ENCODE data around the gene FRMPD3.
"Not testable (repeated sequence)": the region's sequence is repeated elsewhere in the genome, so short reads cannot be mapped to it uniquely, and the experiment has no call there.

The FRMPD3 gene

GRCh38 chrX:107448998-107449835 lies at the start of gene FRMPD3:
TSS of gene FRMPD3 (plus strand) at chrX:107449652. CDS start at chrX:107526589, 76,937 bp downstream.
- no peak for DNase-seq (ENCODE audit: low read depth)

DNA sequence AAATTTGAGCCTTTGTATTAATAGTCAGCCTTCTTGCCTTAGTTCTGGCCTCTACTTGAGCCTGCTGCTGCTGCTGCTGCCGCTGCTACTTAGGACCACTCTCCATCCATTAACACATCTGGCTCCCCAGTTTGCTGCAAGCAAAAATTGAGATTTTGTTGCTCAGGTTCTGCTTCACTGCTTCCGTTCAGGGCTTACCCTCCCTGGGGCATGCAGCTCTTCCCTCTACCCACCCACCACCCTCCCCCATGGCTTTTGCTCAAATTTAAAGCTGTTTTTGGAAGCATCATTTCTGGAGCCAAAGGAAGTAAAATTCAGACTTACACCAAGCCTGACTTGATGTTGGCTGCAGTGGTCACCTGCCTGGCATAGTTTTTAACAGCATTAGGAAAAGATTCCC lies 28.9 kb upstream of the FRMPD3 start:
- DNase-seq (ENCODE audit: low read depth), result no peak

DNA sequence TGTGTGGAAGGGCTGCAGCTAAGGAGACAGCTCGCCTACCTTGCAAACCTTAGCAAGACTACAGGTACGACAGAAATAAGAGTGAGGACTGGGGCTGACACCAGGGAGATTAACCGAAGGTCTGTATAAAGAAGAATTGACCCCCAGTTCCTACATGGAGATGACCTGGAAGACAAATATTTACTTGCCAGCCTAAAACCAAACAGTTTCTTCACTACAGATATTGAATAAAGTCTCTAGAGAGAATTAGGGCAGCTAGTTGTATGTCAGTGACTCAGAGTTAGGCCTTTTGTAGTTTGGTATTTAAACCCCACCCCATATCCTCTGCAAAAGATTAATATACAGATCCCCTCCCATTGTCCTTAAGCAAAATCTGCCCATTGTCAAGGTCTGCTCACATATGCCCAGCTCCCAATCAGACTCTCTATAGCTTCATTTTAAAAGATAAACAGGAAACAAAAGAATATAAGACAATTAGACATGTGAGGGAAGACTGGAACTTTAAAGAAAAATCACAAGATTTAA lies 28.1 kb upstream of the FRMPD3 start:
- DNase-seq (ENCODE audit: low read depth), result no peak

- no peak for DNase-seq (ENCODE audit: low read depth)
These were observed 20.4 kb upstream of the FRMPD3 start for GRCh38 chrX:107429090-107429489.

- DNase-seq (ENCODE audit: low read depth), result no peak
These were observed 9.3 kb upstream of the FRMPD3 start for GRCh38 chrX:107440187-107440586.

- DNase-seq (ENCODE audit: low read depth), result no peak
These were observed 8.8 kb upstream of the FRMPD3 start for GRCh38 chrX:107440692-107441091.

GRCh38 chrX:107442914-107443527 lies 6.4 kb upstream of the FRMPD3 start:
- no peak for DNase-seq (ENCODE audit: low read depth)

DNA sequence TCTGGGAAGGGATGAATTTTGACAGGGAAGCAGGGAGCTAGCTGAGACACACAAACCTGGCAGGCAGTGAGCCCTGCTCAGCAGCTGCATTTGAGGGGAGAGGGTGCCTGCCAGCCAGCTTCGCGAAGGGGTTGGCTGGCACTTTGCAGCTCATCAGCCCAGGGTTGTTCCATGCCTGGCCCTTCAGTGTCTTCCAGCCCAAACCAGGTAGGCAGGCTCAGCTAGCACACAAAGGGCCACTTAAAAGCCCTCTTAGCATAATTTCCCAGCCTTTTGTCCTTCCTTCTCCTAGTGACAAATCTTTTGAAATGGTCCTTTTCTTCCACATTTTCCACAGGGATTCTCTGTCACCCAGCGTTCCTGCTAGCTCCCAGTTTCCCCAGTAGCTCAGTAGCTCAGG lies 4.3 kb upstream of the FRMPD3 start:
- DNase-seq (ENCODE audit: low read depth), result no peak

GRCh38 chrX:107445631-107446030 lies 3.8 kb upstream of the FRMPD3 start:
- DNase-seq (ENCODE audit: low read depth), result no peak

- DNase-seq (ENCODE audit: low read depth), result no peak
These were observed 1.8 kb upstream of the FRMPD3 start for GRCh38 chrX:107447642-107448041.

GRCh38 chrX:107448625-107448997 lies 841 bp upstream of the FRMPD3 start:
- no peak for DNase-seq (ENCODE audit: low read depth)

DNA sequence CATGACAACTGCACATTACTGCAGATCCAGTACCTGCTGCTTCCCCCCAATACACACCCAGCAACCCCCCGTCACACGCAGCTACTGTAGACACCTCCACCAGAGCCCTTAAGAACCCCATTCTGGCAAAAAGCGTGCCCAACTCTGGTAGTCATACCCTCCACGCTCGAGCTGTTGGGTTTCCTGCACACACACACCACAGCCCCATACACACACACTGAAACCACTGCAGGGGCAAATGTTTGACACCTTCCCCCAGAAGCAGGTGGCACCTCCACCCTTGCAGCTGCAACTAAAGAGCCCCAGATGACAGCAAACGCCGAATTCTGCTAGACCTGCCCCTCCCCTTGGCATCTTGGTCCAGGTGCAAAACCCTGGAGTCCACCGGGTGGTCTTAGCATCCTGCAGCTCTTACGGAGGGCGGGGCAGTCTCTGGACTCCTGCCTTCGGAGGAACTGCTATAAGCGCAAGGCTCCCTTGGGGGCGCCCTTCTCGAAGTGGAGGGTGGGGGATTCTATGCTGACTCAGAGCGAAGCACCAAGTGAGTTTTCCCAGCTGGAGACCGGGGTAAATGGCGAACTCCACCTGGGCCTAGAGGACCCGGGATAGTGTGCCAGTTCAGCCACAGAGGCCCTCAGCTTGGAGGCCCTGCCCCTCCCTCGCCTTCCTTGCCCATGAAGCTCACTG lies 1.5 kb downstream of the FRMPD3 start:
- no peak for DNase-seq (ENCODE audit: low read depth)

- DNase-seq (ENCODE audit: low read depth), result no peak
These were observed 2.3 kb downstream of the FRMPD3 start for GRCh38 chrX:107451731-107452130.

- DNase-seq (ENCODE audit: low read depth), result no peak
These were observed 3.1 kb downstream of the FRMPD3 start for GRCh38 chrX:107452581-107452980.

- no peak for DNase-seq (ENCODE audit: low read depth)
These were observed 4.8 kb downstream of the FRMPD3 start for GRCh38 chrX:107454302-107454701.

- no peak for DNase-seq (ENCODE audit: low read depth)
These were observed 7.8 kb downstream of the FRMPD3 start for GRCh38 chrX:107457289-107457688.

- no peak for DNase-seq (ENCODE audit: low read depth)
These were observed 16.6 kb downstream of the FRMPD3 start for GRCh38 chrX:107465932-107466620.

DNA sequence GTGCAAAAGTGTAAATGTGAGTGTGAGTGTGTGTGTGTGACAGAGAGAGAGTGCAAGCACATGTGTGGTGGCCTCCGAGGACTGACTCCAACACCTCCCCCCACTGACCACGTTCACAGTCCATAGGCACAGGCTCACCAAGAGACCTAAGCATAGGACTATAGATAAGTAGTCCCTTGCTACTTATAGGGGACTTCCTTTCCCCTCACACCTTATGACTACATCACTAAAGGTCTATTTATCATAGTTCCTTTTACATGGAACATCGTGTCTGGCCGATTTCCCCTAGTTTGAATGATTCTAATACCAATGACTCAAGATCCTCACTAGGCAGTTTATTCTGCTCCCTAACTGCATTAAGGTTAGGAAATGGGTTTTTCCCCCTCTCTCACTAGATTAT lies 17.8 kb downstream of the FRMPD3 start:
- DNase-seq (ENCODE audit: low read depth), result no peak

- DNase-seq (ENCODE audit: low read depth), result no peak
These were observed 20.7 kb downstream of the FRMPD3 start for GRCh38 chrX:107470198-107470597.

DNA sequence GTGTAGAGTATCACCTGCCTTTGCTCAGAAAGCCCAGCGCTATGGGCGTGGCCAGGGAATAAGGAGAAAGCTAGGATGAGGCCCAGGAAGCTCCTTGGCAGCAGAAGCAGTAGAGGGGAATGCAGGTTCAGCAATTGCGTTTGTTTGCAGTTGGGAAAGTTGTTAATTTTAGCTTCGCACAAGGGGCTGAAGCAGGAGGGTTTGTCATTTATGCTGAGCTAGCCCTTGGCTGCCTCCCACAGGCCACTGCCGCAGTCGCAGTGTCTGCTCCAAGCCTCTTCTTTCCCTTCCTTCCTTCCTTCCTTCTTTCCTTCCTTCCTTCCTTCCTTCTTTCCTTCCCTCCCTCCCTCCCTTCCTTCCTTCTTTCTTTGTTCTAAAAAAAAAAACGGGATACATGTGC lies 21.5 kb downstream of the FRMPD3 start:
- no peak for DNase-seq (ENCODE audit: low read depth)

- DNase-seq (ENCODE audit: low read depth), result not testable (repeated sequence)
These were observed 22.0 kb downstream of the FRMPD3 start for GRCh38 chrX:107471420-107471819.

GRCh38 chrX:107477406-107477805 lies 28.0 kb downstream of the FRMPD3 start:
- DNase-seq (ENCODE audit: low read depth), result no peak

Data from GM04503 (cell line).